HG03066 (cell line): Measurements from ENCODE around the gene CHCHD3.
"Not testable (repeated sequence)": the region's sequence is repeated elsewhere in the genome, so short reads cannot be mapped to it uniquely, and the experiment has no call there.

Source experiments
- ATAC-seq: cut with Tn5 transposase; IDR thresholded peaks from one replicate; pipeline ENCODE4 v1.9.1; 2021; ENCODE audit warnings: low read depth; ENCODE audit not compliant: unreplicated experiment

CHCHD3 gene

DNA sequence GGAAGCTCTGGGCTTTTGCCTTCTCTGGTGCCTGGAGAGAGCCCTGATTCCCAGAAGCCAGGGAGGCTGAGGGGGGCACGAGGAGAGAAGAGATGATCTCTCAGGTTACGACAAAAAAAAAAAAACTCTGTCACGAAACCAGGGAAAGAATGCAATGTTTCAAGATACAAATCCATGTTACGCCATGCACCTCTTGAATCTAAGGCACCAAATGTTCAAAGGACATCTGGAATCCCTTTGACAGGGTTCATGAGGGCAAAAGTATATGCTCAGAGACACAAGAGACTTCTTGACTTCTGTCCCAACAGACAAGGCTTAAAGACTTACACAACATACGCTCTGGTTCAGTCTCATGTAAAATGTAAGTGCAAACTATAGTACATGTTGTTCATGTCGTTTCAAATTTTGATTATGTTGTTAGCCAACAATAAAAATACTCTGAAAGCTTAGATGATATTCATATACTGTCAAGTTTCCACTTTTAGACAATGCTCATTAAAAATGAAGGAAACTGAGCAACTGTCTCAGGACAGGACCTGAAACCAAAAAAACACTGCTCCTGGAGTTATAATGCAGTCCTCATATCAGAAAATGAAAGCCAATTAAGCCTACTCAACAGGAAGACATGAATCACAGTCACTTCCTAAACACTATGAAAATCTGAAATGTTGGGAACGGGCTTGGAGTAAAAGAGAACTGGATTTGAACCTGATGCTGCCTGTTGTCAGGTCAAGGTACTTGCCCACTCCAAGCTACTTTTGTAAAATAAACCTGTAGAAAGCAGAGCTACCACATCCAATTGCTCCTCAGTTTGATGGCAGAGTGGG lies 72.3 kb downstream of the CHCHD3 start:
- ATAC-seq, result no peak

- ATAC-seq, result no peak
Observed at GRCh38 chr7:133007961-133008360, 73.9 kb downstream of the CHCHD3 start.

DNA sequence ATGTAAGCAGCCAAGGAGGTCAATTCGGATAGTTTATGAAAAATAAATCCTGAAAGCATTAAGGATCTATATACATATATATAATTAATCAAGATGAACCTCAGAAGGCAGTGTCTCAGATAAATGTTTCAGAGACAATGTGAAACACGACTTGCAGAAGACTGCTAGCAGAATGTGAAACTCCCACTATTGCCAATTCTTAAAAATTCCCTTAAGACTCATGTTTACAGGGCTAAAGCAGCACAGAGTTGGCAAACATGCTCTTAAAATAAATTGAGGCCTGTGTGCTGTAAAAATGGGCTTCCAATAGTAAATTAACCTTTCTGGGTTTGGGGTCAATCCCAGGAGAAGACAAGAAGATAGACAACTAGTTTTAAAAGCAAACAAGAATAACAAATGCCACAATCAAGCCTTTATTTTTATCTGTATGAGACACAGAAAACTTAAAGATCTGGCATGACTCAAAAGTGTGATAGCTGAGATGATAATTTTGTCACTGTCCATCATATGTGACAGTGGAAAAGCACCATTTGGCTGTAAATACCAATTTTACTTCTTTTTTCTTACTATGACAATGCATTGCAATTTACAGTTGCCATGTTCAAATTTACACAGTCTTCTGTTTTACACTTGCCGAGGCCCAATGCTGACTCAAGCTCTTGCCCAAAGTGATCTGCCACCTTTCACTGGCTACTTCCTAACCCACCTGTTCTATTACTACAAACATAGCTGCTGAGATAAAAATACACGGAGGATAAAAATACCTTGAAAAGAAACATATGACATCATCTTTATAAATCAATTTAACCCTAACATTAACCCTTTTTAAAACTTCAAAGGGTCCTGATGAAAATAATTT lies 78.6 kb downstream of the CHCHD3 start:
- no peak for ATAC-seq

DNA sequence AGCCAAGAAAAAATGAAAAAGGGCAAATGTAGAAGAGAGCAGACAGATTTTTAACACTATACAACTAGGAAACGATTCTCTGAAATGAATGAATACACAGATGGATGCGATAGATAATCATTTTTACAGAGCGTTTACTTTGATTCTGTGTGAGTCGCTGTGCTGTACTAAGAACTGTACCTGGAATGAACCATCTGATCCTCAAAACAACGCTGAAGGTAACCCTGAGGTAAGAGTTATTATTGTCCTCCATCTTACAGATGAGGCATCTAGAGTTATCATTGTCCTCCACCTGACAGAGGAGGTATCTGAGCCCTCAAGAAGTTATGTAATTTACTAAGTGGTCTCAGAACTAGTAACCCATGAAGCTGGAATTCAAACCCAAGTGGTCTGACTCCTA lies 80.2 kb downstream of the CHCHD3 start:
- ATAC-seq, result no peak

DNA sequence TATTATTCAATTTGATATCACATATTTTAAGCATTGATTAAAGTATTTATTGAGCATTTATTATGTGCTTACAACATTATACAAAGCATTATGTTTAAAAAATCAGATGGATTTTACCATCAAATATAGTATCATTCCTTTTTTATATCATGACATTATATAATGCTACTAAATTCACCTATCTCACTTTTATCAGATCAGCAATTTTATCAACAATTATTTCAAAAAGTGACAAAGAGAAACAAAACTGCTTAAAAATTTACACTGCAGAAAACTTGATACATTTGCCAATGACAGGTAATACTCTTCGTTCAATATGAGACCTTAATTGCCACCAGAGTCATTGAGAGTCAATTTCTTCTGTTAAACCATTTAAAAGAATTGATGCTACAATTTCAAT lies 82.0 kb downstream of the CHCHD3 start:
- no peak for ATAC-seq

- ATAC-seq, result no peak
Observed at GRCh38 chr7:132998763-132999162, 83.1 kb downstream of the CHCHD3 start.

DNA sequence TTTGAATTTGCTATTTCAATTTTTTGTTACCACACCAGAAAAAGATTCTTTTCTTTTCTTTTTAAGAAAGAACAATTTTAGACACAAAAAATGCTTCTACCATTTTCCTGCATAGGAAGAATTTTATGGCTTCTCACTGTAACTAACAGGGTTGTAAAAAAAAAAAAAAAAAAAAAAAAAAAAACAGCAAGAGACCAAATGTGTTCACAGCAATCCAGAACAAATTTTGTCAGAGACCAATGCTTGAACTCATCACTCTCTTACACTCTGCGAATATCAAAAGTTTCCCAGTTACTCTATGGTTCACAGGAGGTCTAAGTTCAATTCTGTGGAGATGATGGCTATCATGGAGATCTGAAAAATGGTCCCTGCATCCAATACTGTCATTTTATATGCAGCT lies 84.4 kb downstream of the CHCHD3 start:
- no peak for ATAC-seq

DNA sequence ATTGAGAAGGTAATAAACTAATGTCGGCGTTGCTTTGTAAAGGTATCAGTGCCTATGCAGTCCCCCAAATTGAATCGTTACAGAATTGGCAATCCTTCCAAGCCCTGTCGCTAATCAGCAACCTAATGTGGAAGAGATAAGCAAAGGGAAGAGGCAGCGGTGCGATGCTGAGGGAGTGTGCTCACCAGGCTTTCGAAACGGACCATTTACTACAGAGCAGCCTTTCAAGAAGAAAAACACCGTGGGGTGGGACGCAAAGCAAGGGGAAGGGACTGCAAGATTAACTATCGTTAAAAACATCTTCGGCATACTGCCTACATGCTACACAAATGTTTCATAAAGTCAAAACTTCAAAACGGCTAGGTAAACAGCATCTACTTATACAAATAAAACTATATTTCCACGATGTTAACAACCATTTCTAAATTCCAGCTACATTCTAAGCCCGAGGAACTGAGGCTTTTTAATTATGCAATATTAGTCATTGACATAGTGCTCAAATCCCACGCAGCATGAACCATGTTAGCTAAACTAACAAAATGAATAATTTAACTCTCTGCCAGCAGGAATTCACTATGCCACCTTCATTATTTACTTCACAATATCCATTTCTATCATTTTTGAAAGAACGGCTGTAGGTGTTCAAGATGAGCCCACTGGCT lies 85.2 kb downstream of the CHCHD3 start:
- ATAC-seq, result no peak

DNA sequence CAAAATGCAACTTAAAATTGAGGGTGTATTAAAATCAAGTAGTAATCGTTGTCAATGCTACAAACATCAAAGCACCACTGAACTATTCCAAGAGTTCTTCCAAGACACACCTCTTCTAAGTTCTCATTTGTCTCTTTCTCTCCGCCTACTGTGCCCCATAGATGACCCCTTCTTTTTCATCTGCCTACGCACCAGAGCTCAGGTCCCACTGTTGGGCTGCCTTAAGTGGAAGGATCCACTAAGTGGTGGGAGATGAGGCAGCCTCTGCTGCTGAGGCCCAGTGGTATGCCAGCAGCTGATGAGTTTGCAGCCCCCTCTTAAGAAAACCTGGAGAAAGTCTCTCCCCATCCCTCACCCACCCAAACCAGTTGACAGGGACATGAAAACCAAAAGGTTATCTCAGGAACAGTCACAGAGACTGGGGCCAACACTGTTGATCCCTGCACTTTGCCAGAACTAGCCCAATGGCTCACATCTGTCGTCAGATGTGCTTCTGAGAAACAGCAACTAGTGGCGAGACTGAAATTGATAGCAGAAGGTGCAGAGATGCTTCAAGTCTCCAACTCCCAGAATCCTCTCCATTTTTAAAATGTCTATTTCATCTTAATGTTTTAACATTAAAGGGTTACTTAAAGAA lies 88.4 kb downstream of the CHCHD3 start:
- no peak for ATAC-seq

GRCh38 chr7:132991615-132992587 lies 90.0 kb downstream of the CHCHD3 start:
- no peak for ATAC-seq

DNA sequence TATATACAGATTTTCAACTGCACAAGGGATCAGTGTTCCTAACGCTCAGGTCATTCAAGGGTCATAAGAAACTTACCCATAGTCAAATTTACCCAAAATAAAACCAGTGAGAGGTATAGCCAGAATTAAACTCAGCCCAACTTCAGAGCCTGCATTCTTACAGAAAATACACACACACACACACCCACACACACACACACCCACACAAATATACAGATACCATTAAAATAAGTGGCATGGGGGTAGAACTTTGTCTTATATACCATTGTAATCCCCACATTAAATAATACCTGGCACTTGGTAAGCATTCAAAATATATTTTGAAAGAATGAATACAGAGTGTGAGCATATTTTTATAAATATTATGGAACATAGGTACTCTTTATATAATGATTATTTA lies 93.8 kb downstream of the CHCHD3 start:
- no peak for ATAC-seq

- no peak for ATAC-seq
Observed at GRCh38 chr7:132980402-132980801, 101.5 kb downstream of the CHCHD3 start.

- no peak for ATAC-seq
Observed at GRCh38 chr7:132979524-132979923, 102.4 kb downstream of the CHCHD3 start.

GRCh38 chr7:132977234-132977633 lies 104.7 kb downstream of the CHCHD3 start:
- no peak for ATAC-seq

DNA sequence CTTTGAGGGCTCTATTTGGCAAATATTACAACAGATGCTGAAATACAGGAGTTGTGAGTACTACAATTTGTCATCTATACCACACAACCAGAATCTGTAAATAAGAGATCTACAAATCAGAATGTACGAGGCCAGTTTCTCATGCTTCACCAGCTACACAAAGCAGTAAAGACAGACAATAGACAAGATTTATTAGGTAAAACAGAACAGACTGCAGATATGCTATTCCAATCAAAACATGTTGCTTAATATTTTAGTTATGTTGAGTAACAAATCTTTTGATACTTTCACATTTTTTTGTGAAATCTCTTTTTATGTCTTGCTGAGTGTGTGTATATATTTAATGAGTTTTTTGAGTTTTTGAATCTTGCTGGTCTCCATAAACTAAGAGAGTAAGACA lies 109.1 kb downstream of the CHCHD3 start:
- no peak for ATAC-seq

- no peak for ATAC-seq
Observed at GRCh38 chr7:132970257-132970656, 111.6 kb downstream of the CHCHD3 start.

- ATAC-seq, result no peak
Observed at GRCh38 chr7:132969520-132969919, 112.4 kb downstream of the CHCHD3 start.

- not testable (repeated sequence) for ATAC-seq
Observed at GRCh38 chr7:132967470-132967848, 114.4 kb downstream of the CHCHD3 start.

DNA sequence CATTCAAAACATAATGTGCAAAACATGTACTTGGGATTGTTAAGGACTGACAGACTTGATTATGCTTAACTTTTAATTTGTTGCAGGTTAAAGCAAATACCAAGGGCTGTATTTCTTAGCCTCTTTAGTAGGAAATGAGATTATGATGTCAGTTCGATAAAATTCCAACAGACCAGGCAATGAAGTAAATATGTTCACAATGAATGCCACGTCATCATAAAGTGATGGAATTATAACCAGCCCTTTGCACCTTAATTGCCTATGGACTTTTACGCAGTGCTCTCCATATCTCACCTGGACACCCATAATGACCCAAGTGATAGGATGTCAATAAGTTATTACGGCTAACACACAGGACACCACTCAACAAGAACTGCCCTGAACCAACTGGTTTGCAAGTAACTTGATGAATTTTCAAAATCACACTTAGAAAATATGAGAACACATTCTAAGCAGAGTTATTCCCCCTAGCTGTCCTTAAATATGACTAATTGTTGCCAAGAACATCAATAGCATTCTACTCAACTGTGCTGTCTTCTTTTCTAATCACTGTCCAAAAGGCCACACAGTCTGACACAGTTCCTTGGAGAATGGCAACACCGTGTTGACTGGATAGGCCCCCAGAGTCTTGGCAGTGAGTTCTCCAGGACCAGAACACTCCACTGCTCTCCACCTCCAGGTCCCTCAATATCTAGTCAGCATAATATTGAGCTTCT lies 115.0 kb downstream of the CHCHD3 start:
- ATAC-seq, result no peak
